GM19239 (cell line): ENCODE measurements around the gene MAP7.
"Not testable (repeated sequence)": the region's sequence is repeated elsewhere in the genome, so short reads cannot be mapped to it uniquely, and the experiment has no call there.

ENCODE experiments used
- DNase-seq: peaks from one replicate; pipeline ENCODE4 v3.0.0; 2011; ENCODE audit warnings: low spot score; ENCODE audit not compliant: insufficient read length
- FAIRE-seq: peaks from 2 replicates; lab custom pipeline; 2011; peaks lifted over from hg19 to GRCh38; lab: Jason Lieb, UNC

Gene MAP7

DNA sequence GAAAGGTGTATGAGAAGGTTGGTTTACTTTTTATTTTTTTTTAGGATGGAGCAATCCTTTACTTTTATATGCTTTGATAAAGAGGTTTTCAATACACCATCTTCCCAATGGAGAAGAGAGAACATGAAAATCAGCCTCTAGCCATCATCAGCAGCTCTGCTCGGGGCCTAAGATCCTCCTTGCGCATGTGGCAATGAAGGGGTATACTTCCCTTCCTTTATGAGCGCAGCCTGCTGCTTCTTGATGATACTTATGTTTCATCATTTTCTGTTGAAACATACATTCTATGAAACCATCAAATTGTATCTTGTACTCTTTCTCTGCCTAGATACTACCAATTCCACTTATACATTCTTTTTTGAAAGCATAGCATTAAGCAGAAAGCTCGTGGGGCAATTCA is 74.5 kb downstream of the MAP7 start:
- DNase-seq (no peak), FAIRE-seq (no peak)

DNA sequence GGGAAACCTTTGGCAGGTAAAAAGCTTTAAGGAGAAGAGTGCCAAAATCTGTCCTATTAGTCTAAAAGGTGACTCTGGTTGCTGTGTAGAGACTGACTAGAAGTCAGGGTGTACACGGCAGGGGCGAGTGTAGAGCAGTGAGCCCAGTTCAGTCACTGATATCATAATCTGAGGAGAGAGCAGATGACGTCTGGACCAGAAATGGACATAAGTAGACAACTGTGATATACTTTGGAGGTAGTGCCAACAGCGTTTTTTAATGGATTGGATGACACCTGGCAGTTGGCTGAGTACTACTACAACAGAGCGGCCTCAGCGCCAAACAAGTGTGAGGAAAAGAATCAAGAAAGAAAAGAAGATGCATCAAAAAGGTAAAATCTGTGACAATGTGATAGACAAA is 76.0 kb downstream of the MAP7 start:
- FAIRE-seq (no peak), DNase-seq (no peak)

DNA sequence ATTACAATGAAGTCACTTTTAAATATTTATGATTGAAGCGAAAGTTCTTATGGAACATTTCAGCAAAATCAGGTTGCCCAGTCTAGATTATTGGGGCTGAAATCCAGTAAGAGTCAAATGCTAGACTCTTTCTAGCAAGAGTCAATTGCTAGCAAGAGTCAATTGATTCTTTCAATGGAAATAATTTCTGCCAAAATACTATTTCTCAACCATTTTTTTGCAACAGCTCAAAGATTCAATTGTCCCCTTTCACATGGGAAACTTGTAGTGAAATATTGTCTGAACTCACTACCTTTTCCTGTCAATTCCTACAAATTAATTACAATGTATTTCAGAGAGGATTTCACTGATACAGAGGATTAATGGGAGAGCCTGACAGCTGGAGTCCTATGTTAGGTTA is 78.3 kb downstream of the MAP7 start:
- DNase-seq (no peak), FAIRE-seq (no peak)

DNA sequence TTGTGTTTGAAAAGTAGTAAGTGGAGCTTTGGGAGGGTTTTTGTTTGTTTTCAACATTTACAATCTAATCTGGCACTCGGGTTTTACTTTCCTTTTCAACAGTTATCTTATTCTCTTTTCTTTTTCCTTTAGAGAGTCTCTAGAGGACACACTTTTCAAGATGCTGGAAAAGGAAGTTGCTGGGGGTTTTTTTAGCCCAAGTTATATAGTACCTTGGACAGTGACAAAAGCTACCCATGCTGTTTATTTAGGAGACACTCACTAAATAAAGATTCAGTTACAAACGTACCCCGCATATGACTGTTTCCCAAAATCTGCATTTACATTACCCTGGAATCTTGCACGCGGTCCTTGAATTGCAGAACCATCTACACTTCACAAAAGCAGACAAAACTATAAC is 78.8 kb downstream of the MAP7 start:
- no peak for DNase-seq

DNA sequence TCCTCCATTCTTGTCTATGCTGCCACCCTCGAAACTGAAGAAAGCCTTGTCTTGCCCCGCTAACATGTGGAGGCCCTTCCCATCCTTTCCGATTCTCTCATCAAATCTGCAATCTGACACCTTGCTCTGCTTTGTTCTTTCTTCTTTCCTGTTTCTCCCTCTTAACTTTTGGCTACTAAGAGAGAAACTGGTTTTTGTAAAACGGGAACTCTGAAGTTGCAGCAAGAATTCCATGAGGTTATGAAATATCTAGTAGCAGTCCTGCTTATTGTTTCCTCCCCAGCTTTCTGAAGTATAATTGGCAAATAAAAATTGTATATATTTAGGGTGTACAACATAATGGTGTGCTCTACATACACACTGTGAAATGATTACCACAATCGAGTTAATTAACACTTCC is 80.2 kb downstream of the MAP7 start:
- FAIRE-seq, result no peak
- no peak for DNase-seq

More for the DNA sequence above, 78.8 kb downstream of the MAP7 start:
- FAIRE-seq, result no peak

DNA sequence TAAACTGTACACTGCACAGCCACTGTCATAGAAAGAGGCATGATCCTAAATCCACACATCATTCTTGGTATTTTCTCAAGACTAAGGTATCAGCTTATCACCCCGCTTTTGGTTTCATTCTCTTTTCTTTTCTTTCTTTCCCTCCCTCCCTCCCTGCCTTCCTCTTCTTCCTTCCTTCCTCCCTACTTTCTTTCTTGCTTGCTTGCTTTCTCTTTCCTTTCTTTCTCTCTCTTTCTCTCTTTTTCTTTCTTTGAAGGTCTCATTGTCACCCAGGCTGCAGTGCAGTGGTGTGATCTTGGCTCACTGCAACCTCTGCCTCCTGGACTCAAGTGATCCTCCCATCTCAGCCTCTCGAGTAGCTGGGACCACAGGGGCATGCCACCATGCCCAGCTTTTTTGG is 81.1 kb downstream of the MAP7 start:
- no peak for FAIRE-seq
- DNase-seq, result no peak

DNA sequence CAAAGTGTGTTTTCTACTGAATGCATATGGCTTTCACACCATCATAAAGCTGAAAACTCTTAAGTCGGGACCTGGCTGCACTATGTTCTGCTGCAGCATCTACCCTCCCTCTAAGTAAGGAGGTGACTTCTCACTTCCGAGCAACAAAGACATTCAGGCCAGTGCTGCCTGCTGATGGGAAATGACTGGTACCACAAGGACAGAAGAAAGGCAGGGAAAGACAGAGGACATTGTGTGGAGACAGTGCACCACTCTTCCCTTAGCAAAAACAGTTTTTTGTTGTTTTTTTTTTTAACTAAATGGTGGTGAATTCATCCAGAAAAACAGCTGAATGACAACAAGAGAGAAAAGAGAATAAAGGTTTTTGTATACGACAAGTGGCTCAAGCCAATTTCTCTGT is 81.5 kb downstream of the MAP7 start:
- DNase-seq (no peak), FAIRE-seq (no peak)

DNA sequence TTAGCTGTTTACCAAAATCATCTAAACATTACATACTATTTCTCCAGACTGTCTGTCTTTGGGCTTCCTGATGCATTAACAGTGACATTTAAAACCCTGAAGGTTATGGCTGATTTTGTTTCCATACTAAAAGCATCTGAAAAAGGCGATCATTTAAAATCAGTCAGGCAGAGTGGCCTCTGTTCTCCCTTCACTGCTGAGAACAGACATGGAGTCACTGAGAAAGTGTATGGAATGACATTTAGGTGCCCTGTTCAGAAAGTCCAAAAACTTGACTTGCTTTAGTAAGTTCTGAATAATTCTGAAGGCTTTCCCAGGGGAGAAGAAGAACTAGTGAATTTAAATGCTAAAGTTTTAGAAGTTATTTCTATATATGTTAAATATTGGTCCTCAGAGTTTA is 83.0 kb downstream of the MAP7 start:
- no peak for DNase-seq
- no peak for FAIRE-seq

DNA sequence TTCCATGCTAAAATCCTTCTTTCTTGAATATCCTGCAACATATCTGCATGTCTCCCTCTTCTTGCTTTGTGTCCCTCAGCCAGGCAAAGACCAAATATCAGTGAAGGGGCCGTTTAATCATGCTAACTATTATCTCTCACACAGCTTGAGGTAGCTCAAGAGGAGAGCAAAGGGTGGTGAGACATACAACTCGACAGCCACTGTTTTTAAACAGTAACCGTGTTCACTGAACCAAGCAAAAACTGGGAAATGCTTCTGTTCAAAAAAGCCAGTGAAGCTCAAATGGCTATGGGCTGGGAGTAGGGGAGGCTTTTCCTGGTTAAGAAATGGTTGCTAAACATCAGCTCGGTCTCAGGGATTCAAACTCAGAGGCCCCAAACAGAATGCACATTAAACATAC is 83.4 kb downstream of the MAP7 start:
- no peak for FAIRE-seq
- no peak for DNase-seq

DNA sequence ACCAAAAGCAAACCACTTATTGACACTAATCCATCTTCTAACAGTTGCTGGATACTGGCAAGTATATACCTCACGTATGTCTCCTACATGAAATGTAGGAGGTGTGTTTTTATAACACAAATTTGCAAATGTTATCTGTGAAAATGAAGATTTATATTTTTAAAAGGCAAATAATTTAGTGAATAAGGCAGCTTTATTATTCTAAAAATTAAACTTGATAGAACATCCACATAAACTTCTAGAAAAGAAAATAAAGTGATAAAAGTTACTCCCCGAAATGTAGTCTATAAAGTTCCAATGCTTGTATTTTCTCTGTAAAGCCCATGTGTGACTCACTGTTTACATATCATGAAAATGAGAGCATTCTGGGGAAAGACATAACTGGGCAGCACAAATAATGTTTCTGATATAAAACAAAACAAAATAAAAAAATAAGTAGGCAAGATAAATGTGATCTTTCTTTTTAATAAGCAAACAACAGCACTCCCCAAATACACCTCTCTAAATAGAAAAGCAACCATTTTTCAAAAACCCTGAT is 84.4 kb downstream of the MAP7 start:
- FAIRE-seq, result no peak
- DNase-seq, result no peak

DNA sequence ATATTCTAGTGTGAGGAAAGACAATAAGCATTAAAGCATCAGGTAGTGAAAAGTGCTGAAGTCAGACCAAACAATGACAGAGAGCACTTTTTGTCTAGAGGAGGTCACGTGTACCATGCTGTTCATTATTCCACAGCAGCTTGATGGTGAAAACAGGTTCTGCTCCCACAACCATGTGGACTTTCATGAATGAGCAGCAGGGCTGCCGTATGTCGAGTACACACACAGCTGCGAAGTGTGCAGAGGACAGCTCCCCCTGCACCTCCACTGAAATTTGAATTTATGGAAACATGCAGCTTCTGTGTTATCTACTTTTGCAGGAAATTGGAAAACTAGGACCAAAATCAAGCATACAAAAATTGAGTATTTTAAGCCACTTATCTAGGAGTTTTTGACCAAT is 85.3 kb downstream of the MAP7 start:
- FAIRE-seq (no peak), DNase-seq (no peak)

DNA sequence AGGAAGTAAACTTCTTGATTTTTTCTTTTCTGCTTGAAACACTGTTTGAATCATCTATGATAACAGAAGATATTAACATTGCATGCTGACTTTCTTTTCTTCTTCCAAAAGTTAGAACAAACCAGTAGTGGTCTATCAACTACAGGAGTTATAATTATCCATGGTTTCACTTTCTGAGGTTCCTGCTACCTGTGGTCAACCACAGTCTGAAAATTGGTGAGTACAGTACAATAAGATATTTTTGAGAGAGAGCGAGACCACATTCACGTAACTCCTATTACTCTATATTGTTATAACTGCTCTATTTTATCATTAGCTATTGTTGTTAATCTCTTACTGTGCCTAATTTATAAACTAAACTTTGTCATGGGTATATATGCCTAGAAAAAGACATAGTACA is 86.1 kb downstream of the MAP7 start:
- DNase-seq, result no peak
- FAIRE-seq, result no peak

DNA sequence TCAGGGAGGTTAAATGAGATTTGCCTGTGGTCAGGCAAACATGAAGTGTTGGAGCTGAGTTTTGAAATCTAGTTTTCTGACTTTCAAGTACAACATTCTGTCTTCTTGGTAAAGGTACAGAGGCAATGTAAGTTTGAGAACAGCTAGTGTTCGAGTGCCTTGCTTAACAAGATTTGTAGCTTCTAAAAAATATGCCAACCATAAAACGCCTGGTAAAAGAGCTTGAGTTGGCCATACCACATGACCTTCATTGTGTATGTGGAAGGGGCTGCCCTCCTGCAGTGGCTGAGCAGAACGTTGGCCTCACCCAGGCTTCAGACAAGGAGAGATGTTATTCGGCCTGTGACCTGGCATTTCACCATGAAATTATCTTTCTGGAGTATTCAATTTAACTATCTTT is 86.5 kb downstream of the MAP7 start:
- DNase-seq, result no peak
- no peak for FAIRE-seq

DNA sequence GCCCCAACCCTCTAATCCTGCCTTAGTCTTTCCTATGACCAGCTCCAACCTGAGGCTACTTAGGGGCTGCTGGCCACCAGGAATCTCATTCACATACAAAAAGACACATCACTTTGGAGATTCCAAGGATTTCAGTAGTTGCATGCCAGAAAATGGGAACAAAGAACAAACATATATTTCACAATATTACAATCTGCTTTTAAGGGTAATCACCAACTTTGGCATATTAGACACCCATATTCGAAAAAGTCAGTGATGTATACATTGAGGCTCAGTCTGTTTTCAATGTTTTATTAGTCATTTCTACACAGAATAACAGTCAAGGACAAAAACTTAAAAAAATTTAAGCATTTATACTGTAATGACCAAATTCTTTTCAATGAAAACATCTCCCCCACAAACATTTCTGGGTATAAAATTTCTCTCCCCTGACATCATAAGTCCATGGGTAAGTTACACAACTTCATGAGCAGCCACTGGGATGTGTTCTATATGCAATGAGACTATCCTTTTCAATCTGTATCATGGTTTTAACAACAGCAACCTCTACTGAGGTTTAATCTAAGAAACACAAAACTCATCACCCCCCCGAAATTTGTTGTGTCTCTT is 103.5 kb downstream of the MAP7 start:
- FAIRE-seq (no peak), DNase-seq (no peak)

DNA sequence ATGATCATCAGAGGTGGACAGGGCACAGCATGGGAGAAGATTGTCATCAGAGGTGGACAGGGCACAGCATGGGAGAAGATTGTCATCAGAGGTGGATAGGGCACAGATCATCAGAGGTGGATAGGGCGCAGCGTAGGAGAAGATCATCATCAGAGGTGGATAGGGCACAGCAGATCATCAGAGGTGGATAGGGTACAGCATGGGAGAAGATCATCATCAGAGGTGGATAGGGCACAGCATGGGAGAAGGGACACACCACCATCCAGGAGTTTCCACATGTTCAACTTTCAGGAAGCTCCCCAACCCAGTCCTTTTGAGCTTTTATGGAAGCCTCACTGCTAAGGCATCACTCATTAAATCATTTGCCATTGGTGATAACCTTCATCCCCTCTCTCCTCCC is 104.1 kb downstream of the MAP7 start:
- no peak for FAIRE-seq
- no peak for DNase-seq

DNA sequence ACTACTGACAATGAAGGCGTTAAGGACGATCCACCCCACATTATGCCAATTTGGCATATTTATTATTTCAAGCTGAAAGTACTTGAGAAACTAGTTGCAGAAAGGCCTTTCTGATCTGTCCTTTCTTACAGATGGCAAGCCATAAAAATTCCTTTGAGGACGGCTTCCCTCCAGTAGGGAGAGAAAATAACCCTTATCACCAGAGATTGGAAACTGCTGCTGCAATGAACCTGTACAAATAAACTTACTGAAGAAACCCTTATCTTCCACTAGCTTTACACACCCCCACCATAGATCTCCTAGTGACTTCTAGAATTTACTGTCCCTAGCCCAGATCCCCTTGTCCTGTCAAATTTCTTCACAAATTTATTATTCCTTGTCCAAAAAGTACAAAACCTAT is 105.2 kb downstream of the MAP7 start:
- no peak for DNase-seq
- FAIRE-seq, result no peak

DNA sequence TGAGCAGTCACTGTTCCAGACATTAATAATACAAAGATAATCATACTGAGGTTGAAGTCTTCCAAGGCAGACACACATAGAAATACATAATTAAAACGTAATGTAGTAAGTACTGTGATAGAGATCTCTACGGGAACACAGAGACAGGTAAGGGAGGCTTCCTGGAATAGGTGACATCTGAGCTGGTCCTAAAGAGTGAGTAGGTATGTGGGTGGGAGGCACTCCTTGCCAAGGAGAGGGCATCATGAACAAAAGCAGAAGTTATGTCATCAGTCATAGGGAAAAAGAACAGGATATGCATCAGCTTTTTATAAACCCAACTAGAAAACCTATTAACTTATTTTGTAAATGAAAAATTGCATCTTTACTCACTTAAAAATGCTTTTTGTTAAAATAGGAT is 110.0 kb downstream of the MAP7 start:
- FAIRE-seq, result no peak
- no peak for DNase-seq

DNA sequence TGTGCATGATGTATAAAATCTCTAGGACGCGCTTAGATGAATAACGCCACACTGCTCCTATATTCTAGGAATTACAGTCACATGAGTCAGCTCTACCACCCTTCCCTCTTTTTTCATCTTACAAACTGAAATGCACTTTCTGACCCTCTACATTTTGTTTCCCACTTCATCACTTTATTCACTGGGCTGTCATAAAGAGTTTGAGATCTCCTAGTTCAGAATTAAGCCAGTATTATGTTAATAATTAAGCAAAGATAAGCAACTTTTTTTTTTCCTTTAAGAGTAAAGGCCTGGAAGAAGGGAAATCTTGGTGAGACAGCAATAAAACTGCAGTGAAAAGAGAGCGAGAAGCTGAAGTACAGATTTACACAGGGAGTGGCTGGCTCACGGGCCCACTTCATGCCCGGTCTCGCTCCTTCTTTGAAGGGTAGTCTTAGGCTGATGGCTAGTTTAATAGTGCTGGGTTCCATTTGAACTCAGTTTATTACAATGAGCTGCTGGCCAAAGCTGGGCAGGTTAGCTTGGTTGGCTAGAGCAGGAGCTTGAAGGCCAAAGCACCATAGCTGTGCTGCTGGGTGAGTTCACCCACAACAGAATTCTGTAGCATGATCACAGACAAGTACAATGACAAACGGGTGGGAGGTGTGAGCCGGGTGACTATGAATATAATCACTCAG is 110.6 kb downstream of the MAP7 start:
- DNase-seq, result no peak
- FAIRE-seq, result no peak

DNA sequence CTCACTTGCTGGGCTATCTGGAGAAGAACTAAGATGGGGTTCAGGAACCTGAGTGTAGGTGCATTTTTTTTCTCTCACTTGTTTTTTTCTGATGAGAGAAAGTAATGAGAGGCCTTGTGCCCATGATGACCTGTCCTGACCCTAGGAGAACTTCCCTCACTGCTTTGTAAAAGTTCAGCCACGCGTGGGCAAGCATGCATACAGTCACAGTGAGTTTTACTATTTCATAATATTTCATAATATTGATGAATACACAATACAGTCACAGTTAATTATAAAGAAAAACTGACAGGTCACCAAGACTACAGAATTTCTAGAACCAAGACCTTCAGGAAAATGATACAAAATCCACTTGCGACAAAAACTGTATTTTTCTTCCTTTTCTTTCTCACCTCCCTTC is 111.8 kb downstream of the MAP7 start:
- no peak for FAIRE-seq
- no peak for DNase-seq

DNA sequence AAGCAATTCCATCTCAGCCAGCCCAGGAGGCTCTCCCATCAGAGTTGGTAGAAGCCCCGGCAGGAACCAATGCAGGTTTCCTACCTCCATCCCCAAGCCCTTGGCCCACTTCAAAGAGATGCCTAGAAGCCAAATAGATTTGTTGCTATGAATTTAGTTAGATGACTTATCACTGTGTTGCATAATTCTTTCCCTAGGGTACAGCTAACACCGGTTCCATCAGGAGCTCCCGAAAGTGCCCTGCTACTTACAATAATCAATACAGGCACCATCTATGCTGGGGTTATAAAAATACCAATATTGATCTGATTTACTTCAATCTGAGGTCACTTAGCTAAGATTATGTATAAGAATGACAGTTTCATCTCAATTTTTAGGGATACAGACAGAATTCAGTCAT is 113.0 kb downstream of the MAP7 start:
- FAIRE-seq, result no peak
- no peak for DNase-seq

DNA sequence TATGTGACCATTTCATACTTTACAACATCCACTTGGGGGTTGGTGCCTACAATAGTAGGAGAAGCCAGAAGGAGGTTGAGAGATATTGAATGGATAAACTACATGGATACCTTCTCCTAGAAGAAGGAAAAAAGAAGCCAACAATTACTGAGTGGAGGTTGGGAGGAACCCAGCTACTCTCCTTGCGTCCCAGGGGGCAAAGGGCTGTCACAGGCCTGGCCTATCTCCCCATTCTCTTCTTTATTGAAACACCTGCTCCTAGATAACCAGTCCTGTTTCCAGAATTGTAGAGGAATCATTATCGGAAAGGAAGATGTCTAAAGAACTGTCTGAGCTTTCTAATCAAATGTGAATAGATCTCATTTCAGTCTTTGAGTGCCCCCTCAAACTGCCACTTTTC is 115.1 kb downstream of the MAP7 start:
- FAIRE-seq (no peak), DNase-seq (no peak)

DNA sequence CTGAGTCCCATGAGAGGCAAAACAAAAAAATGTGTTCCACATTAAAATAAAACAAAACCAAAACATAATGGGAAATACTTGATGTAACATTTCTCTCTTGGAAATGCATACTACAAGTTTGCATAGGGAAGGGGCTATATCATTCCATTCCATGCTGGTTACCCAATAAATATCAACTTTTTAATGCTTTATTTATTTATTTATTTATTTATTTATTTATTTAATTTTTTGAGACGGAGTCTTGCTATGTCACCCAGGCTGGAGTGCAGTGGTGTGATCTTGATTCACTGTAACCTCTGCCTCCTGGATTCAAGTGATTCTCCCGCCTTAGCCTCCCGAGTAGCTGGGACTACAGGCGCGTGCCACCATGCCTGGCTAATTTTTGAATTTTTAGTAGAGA is 118.9 kb downstream of the MAP7 start:
- not testable (repeated sequence) for DNase-seq, FAIRE-seq
